ENCODE measurements around the gene GLYAT.
"Not testable (repeated sequence)": the region's sequence is repeated elsewhere in the genome, so short reads cannot be mapped to it uniquely, and the experiment has no call there.

The GLYAT gene

DNA sequence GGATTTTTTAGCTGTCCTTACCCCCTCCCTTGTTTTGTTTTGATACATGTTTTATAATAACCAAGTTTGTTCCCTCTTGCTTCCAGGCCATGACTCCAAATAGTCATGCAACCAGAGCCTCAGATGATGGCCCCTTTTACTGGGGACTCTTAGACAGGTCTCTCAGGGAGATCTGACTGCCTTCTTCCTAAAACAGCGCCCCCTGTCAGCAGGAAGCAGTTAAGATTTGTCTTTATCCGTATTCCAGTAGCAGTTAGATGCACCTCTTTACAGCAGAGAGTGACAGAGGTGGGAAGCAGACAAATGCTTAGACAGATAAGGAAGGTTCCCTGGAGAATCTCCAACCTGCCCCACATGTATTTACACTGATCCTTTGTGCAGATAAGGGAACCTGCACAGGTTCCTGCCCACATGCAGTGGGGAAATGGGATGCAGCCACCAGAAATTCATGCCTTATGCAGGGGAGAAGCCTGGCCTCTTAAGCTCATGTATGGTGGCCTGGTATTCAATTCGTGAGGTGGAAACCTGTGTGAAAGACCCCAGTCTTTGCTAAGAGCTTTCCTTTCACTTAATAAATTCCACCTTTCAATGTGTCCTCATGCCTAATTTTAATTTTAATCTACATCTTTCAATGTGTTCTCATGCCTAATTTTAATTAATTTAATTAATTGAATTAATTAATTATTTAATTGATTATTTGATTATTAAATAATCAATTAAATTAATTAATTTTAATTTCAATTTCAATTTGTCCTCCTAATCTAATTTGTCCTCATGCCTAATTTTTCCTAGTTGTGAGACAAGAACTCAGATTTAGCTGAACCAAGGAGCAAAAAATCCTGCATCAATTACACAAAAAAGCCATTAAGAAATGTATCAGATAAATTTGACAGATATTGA lies 11.5 kb upstream of the GLYAT start:
- DNase-seq (ENCODE audit: low read depth in 2 of 2) = no peak

- no peak for DNase-seq (ENCODE audit: low read depth in 2 of 2)
Measured at GRCh38 chr11:58742140-58742539, 10.4 kb upstream of the GLYAT start.

GRCh38 chr11:58741127-58741526 lies 9.4 kb upstream of the GLYAT start:
- DNase-seq (ENCODE audit: low read depth in 2 of 2) = no peak

- no peak for DNase-seq (ENCODE audit: low read depth in 2 of 2)
Measured at GRCh38 chr11:58740447-58740846, 8.7 kb upstream of the GLYAT start.

GRCh38 chr11:58739725-58740430 lies 8.1 kb upstream of the GLYAT start:
- no peak for DNase-seq (ENCODE audit: low read depth in 2 of 2)

DNA sequence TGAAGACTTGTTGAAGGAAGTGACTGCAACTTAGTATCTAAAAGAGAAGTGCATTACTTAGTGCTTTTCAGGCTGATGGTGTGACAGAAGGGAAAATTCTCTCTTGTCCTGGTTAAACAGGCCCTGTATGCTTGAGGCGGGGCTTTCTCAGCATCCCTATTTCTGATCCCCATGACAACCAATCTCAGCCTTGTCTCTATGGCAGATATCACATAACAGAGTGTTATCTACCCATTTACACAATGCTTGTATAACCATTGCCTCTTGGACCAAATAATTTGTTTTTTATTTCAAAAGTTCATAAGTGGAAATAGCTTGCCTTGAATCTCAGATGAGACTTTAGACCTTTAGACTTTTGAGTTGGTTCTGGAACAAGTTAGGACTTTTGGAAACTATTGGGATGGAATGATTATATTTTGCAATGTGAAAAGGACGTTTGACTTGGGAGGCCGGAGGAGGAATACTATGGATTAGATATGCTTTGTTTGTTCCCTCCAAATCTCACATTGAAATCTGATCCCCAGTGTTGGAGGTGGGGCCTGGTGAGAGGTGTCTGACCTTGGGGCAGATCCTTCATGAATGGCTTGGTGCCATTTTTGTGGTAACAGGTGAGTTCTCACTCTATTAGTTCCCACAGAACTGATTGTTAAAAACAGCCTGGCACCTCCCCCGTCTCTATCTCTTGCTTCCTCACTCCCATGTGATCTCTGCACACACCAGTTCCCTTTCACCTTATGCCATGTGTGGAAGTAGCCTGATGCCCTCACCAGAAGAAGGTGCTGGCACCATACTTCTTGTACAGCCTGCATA lies 3.1 kb upstream of the GLYAT start:
- no peak for DNase-seq (ENCODE audit: low read depth in 2 of 2)

- no peak for DNase-seq (ENCODE audit: low read depth in 2 of 2)
Measured at GRCh38 chr11:58730507-58731089, 1.1 kb downstream of the GLYAT start.

- no peak for DNase-seq (ENCODE audit: low read depth in 2 of 2)
Measured at GRCh38 chr11:58727415-58727797, 4.3 kb downstream of the GLYAT start.

GRCh38 chr11:58726737-58727414 lies 4.9 kb downstream of the GLYAT start:
- no peak for DNase-seq (ENCODE audit: low read depth in 2 of 2)

DNA sequence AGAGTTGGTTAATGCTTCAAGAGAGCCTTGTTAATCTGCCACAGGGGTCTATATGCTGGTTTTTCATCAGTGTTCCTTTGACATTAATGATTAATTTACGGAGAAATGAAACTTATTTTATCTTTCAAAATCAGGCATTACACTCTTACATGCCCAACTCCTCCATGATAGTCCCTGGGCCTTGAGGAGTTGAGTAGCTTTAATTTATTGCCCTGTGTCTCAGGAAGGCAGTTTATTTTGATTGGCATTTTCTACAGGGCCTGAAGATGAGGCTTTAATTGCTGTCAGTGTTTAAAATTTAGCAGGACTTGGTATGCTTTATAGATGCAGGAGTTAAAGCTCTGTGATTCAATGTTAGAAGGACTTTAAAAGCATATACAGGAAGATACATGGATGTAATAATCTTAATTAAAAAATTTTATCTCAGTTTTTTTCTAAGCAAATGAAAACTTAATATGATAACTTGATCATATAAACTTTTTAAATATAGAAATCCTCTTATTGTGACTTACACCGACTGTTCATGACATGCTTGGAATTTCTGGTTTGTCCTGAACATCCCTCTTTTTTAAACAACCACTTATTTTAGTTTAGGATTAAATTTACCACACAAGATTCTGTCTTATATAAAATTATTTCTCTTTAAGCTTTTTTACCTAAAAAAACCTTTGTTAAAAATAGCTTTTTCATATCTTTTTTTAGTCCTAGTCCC lies 12.2 kb downstream of the GLYAT start:
- DNase-seq (ENCODE audit: low read depth in 2 of 2) = no peak

- DNase-seq (ENCODE audit: low read depth in 2 of 2) = no peak
Measured at GRCh38 chr11:58712531-58712930, 19.2 kb downstream of the GLYAT start.

- DNase-seq (ENCODE audit: low read depth in 2 of 2) = no peak
Measured at GRCh38 chr11:58711832-58712231, 19.9 kb downstream of the GLYAT start.

- no peak for DNase-seq (ENCODE audit: low read depth in 2 of 2)
Measured at GRCh38 chr11:58707767-58708166, 24.0 kb downstream of the GLYAT start.

GRCh38 chr11:58696825-58697224 lies 34.9 kb downstream of the GLYAT start:
- DNase-seq (ENCODE audit: low read depth in 2 of 2) = not testable (repeated sequence)

GRCh38 chr11:58693026-58693425 lies 38.7 kb downstream of the GLYAT start:
- DNase-seq (ENCODE audit: low read depth in 2 of 2) = no peak

DNA sequence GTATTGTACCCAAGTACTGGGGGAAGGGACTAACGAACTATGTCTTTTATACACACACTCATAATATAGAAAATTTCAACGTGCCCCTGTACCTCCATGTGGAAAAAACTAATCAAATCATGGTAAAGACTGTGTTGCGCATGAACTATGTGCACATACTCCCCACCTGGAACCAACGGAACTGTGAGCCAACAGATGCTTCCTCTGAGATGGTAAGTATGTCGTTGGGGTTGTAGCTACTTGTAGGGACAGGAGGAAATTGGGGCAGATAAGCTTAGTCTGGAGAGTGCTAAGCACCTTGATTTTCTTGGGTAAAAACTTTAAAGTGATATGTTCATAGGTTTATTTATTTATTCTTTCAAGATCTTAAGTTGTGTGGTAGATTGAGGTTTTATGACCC lies 40.1 kb downstream of the GLYAT start:
- no peak for DNase-seq (ENCODE audit: low read depth in 2 of 2)

DNA sequence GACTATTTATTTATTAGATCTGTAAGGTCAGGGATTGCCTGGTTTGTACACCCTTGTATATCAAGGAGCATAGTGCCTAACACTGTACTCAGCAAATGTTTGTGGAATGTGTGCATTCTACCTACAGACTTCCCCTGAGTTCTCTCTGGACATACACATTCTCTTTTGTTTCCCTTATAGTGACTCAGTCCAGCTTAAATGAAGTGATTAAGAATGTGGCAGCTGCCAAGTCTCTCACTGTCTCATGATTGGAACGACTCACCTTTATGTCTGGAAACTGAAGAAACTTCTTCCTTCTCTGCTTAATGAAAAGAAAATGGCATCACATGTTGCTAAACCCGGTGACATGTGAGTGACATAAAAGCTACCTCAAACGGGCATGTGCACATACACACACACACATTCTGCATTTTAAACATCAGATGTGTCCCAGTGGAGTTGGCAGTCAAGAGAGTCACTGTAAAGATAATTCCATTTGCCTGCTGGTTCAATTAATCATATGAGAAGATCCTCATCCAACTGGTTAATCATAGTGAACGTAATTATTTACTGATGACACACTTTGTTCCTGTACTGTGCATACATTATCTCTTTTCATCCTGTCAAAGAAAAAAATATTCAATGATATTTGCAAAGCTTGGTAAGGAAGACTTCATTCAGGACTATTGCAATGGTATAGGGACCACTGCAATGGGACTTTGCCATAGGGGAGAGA lies 42.8 kb downstream of the GLYAT start:
- DNase-seq (ENCODE audit: low read depth in 2 of 2) = no peak

DNA sequence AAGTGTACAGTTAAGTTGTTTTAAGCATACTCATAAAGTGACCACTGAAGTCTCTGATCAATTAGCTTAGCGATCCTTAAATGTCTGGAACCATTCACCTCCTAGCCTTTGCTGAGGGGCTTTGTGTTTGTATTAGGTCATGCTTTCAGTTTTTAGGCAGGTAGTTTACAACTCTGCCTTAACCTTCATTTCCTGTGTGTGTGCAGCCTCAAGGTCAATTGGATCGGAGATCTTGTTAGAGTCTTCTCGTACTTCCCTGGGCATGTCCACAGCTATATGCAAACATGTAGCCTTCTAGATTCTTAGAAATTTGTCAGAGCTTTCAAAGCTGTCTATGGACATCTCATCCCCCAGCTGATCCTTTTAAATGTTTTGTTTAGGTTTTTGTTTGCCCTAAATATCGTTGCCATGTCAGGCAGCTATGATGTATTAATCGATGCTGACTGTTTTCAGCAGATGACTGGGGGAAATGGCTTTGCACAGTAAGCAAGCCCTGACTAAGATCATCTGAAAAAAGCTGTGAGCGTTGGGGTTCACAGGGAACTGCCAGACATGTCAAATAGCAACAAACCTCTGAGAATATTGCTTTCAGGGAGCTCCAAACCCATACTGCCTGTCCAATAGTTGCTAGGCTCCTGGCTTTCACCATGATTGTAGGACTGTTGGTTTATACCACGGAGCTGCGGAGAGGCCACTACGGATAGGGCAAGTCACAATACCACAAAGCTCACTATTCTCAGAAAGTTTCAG lies 45.6 kb downstream of the GLYAT start:
- no peak for DNase-seq (ENCODE audit: low read depth in 2 of 2)

GRCh38 chr11:58682660-58683059 lies 49.1 kb downstream of the GLYAT start:
- not testable (repeated sequence) for DNase-seq (ENCODE audit: low read depth in 2 of 2)

All from activated CD4-positive, alpha-beta T cell treated with anti-CD3 and anti-CD28 coated beads for 24 hours (primary cell).